HepG2 (cell line): Measurements from ENCODE around the gene SLC25A18. TPM values are rescaled to one million over a fixed set of nuclear protein-coding genes. Genes with fewer than 3 reads are reported as not detected.

Source experiments
- ARHGAP35 ChIP-seq: sonication (generic); formaldehyde crosslinking; IDR thresholded peaks from 2 replicates; pipeline ENCODE4 v1.9.0; 2022; ENCODE audit warnings: mild to moderate bottlenecking, inconsistent platforms, moderate library complexity, missing genetic modification reagents, borderline replicate concordance
- BRD4 ChIP-seq: sonication (generic); formaldehyde crosslinking; IDR thresholded peaks from 2 replicates; pipeline ENCODE4 v1.4.0; 2020; ENCODE audit warnings: missing genetic modification reagents
- GABPB1 ChIP-seq: IDR thresholded peaks from 2 replicates; pipeline ENCODE4 v1.6.1; 2016; ENCODE audit warnings: mild to moderate bottlenecking, missing genetic modification reagents, moderate library complexity, missing compliant biosample characterization
- HNRNPK ChIP-seq: fragments of 200-400 bp; formaldehyde crosslinking; IDR thresholded peaks from 2 replicates; pipeline ENCODE4 v1.6.1; 2018; ENCODE audit warnings: low read length, low read depth, moderate library complexity, mild to moderate bottlenecking; ENCODE audit not compliant: poor library complexity, severe bottlenecking
- KLF15 ChIP-seq: sonication (generic); formaldehyde crosslinking; IDR thresholded peaks from 2 replicates; pipeline ENCODE4 v1.8.1; 2023; ENCODE audit warnings: borderline replicate concordance, mild to moderate bottlenecking, inconsistent platforms, missing genetic modification reagents, mixed read lengths
- KLF6 ChIP-seq: IDR thresholded peaks from 2 replicates; pipeline ENCODE4 v1.8.0; 2016; ENCODE audit warnings: missing biosample characterization, missing genetic modification reagents
- MTF2 ChIP-seq: sonication (generic); formaldehyde crosslinking; IDR thresholded peaks from 2 replicates; pipeline ENCODE4 v1.5.0; 2020; ENCODE audit warnings: missing genetic modification reagents, borderline replicate concordance
- NFKB2 ChIP-seq: sonication (generic); formaldehyde crosslinking; IDR thresholded peaks from 2 replicates; pipeline ENCODE4 v1.4.0; 2020; ENCODE audit warnings: missing genetic modification reagents, borderline replicate concordance
- NR2F1 ChIP-seq, 2 experiments: fragments of 450-650 bp in 1 of 2; formaldehyde crosslinking in 1 of 2; IDR thresholded peaks; 2 replicates each; pipeline versions ENCODE4 v1.5.0 to v1.6.1; 2016 to 2020; ENCODE audit warnings: mild to moderate bottlenecking in 1 of 2, missing compliant biosample characterization in 1 of 2, missing genetic modification reagents in 1 of 2, moderate library complexity in 1 of 2
- PAX8 ChIP-seq: sonication (generic); formaldehyde crosslinking; IDR thresholded peaks from 2 replicates; pipeline ENCODE4 v1.8.0; 2022; ENCODE audit warnings: mild to moderate bottlenecking, missing genetic modification reagents, borderline replicate concordance
- REXO4 ChIP-seq: sonication (generic); formaldehyde crosslinking; IDR thresholded peaks from 2 replicates; pipeline ENCODE4 v1.8.0; 2022; ENCODE audit warnings: missing genetic modification reagents, mild to moderate bottlenecking, borderline replicate concordance
- ZBTB7B ChIP-seq: sonication (generic); formaldehyde crosslinking; IDR thresholded peaks from 2 replicates; pipeline ENCODE4 v1.4.0; 2020; ENCODE audit warnings: missing genetic modification reagents
- ZIK1 ChIP-seq: sonication (generic); formaldehyde crosslinking; IDR thresholded peaks from 2 replicates; pipeline ENCODE4 v1.5.0; 2020; ENCODE audit warnings: mild to moderate bottlenecking, low read depth, missing genetic modification reagents, borderline replicate concordance
- ZNF441 ChIP-seq: sonication (generic); formaldehyde crosslinking; IDR thresholded peaks from 2 replicates; pipeline ENCODE4 v1.7.0; 2021; ENCODE audit warnings: missing genetic modification reagents, borderline replicate concordance
- ZNF558 ChIP-seq: sonication (generic); formaldehyde crosslinking; IDR thresholded peaks from 2 replicates; pipeline ENCODE4 v1.9.0; 2022; ENCODE audit warnings: mild to moderate bottlenecking, missing genetic modification reagents, borderline replicate concordance
- ZNF564 ChIP-seq: sonication (generic); formaldehyde crosslinking; IDR thresholded peaks from 2 replicates; pipeline ENCODE4 v1.8.1; 2023; ENCODE audit warnings: mild to moderate bottlenecking, missing genetic modification reagents
- ZNF570 ChIP-seq: sonication (generic); formaldehyde crosslinking; IDR thresholded peaks from 2 replicates; pipeline ENCODE4 v1.4.0; 2020; ENCODE audit warnings: mild to moderate bottlenecking, missing genetic modification reagents, borderline replicate concordance
- ZNF746 ChIP-seq: sonication (generic); formaldehyde crosslinking; IDR thresholded peaks from 2 replicates; pipeline ENCODE4 v1.8.0; 2022; ENCODE audit warnings: mild to moderate bottlenecking, missing genetic modification reagents
- ZNF891 ChIP-seq: sonication (generic); formaldehyde crosslinking; IDR thresholded peaks from 2 replicates; pipeline ENCODE4 v1.5.0; 2020; ENCODE audit warnings: mild to moderate bottlenecking, missing genetic modification reagents
- polyA plus RNA-seq, 8 experiments: library from polyadenylated mRNA; depleted of rRNA in 3 of 8; stranded (reverse) in 7 of 8; unstranded in 1 of 8; fragments of >200 nt; fragmentation: Illumina TruSeq in 4 of 8; extraction: Trizol in 4 of 8; gene quantifications; 2 replicates each; pipeline versions ENCODE4 v1.2.1 to v1.2.3, GENCODE V29; 2011 to 2016; ENCODE audit warnings: low read depth in 4 of 8, missing spikeins in 1 of 8, mixed read lengths in 1 of 8; ENCODE audit not compliant: insufficient read depth in 1 of 8
- total RNA-seq, 5 experiments: library from RNA; depleted of rRNA; stranded (reverse); fragments of >200 nt; fragmentation: Illumina TruSeq; extraction: Trizol; gene quantifications; 2 replicates each; pipeline ENCODE4 v1.2.3, GENCODE V29; 2016; ENCODE audit warnings: low read depth in 1 of 5
- TF ChIP-seq, protein P1 (sequence below): sonication (generic); formaldehyde crosslinking; IDR thresholded peaks from 2 replicates; pipeline ENCODE4 v1.4.0; 2020; ENCODE audit warnings: low read depth, mild to moderate bottlenecking, missing genetic modification reagents
- TF ChIP-seq, protein P2 (sequence below): sonication (generic); formaldehyde crosslinking; IDR thresholded peaks from 2 replicates; pipeline ENCODE4 v1.4.0; 2020; ENCODE audit warnings: mild to moderate bottlenecking, missing genetic modification reagents
- TF ChIP-seq, protein P3 (sequence below): sonication (generic); formaldehyde crosslinking; IDR thresholded peaks from 2 replicates; pipeline ENCODE4 v1.4.0; 2020; ENCODE audit warnings: mild to moderate bottlenecking, missing genetic modification reagents
- TF ChIP-seq, protein P4 (sequence below): IDR thresholded peaks from 2 replicates; pipeline ENCODE4 v1.6.1; 2016; ENCODE audit warnings: missing compliant biosample characterization, missing genetic modification reagents, borderline replicate concordance
- TF ChIP-seq, protein P5 (sequence below): sonication (generic); formaldehyde crosslinking; conservative IDR thresholded peaks from 2 replicates; pipeline ENCODE4 v1.8.0; 2022; ENCODE audit warnings: low read depth, missing genetic modification reagents

The SLC25A18 gene
- total and polyA plus RNA-seq, 2 of the 13 experiments (the other 11 are each of a cell fraction or from before 2014, with no cell fraction given) = 0.28 to 0.75 TPM

DNA sequence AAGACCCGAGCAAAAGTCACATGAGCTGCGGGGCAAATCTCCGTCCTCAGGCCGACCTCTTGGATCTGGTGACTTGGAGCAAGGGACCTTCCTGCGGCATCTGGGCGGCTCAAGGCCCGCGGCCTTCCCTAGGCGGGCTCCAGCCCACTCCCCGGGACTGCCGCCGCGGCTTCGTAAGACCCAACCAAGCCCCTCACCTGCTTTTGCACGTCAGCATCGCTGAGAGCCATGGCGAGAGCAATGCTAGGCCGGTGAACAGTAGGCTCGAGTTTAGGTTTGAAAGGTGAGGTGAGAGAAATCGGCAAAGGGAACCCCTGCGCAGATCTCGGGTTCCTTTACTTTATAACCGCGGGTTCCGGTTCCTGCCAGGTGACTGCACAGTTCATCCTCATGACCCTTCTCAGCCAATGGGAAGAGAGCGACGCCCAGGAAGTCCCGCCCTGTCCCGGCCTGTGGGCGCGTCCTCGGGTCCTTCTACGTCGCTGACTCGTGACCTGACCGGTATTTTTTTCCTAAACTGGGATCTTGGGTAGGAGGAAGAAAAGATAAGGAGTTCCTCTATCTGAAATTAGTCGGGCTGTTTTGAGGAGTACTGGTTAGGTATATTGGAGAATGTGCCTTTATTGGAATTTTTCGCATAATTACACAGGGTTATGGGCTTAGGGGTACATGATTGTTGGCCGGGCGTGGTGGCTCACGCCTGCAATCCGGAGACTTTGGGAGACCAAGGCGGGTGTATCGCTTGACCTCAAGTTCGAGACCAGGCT lies 65.3 kb downstream of the SLC25A18 start, which contains the start of gene ATP6V1E1 (continued):
- TF ChIP-seq, protein P1, sequence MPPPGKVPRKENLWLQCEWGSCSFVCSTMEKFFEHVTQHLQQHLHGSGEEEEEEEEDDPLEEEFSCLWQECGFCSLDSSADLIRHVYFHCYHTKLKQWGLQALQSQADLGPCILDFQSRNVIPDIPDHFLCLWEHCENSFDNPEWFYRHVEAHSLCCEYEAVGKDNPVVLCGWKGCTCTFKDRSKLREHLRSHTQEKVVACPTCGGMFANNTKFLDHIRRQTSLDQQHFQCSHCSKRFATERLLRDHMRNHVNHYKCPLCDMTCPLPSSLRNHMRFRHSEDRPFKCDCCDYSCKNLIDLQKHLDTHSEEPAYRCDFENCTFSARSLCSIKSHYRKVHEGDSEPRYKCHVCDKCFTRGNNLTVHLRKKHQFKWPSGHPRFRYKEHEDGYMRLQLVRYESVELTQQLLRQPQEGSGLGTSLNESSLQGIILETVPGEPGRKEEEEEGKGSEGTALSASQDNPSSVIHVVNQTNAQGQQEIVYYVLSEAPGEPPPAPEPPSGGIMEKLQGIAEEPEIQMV = no peak
- no peak for TF ChIP-seq HNRNPK
- no peak for TF ChIP-seq PAX8
- no peak for TF ChIP-seq MTF2 (CRISPR knock-in tag)
- TF ChIP-seq, protein P2, sequence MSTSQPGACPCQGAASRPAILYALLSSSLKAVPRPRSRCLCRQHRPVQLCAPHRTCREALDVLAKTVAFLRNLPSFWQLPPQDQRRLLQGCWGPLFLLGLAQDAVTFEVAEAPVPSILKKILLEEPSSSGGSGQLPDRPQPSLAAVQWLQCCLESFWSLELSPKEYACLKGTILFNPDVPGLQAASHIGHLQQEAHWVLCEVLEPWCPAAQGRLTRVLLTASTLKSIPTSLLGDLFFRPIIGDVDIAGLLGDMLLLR (CRISPR knock-in tag) = no peak
- TF ChIP-seq, protein P3, sequence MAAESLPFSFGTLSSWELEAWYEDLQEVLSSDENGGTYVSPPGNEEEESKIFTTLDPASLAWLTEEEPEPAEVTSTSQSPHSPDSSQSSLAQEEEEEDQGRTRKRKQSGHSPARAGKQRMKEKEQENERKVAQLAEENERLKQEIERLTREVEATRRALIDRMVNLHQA = no peak
- TF ChIP-seq ZNF570 (CRISPR knock-in tag) = no peak
- TF ChIP-seq REXO4 = no peak
- TF ChIP-seq ZNF746 = no peak
- TF ChIP-seq ZNF564 (CRISPR knock-in tag) = no peak
- TF ChIP-seq ZNF891 (CRISPR knock-in tag) = peak; percentile 83; the same call in 1 of the 2 replicates
- TF ChIP-seq, protein P4, sequence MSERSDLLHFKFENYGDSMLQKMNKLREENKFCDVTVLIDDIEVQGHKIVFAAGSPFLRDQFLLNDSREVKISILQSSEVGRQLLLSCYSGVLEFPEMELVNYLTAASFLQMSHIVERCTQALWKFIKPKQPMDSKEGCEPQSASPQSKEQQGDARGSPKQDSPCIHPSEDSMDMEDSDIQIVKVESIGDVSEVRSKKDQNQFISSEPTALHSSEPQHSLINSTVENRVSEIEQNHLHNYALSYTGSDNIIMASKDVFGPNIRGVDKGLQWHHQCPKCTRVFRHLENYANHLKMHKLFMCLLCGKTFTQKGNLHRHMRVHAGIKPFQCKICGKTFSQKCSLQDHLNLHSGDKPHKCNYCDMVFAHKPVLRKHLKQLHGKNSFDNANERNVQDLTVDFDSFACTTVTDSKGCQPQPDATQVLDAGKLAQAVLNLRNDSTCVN = peak; percentile 17; the same call in 1 of the 2 replicates
- TF ChIP-seq KLF6 (CRISPR knock-in tag) = 0 out of 2 replicates have a peak, but pooled peaks have one; percentile 22
- TF ChIP-seq ZNF558 (CRISPR knock-in tag) = no peak
- TF ChIP-seq ARHGAP35 = no peak
- TF ChIP-seq ZNF441 (CRISPR knock-in tag) = no peak
- 0 out of 2 replicates have a peak, but pooled peaks have one; percentile 27 for TF ChIP-seq BRD4 (CRISPR knock-in tag)
- TF ChIP-seq, protein P5, sequence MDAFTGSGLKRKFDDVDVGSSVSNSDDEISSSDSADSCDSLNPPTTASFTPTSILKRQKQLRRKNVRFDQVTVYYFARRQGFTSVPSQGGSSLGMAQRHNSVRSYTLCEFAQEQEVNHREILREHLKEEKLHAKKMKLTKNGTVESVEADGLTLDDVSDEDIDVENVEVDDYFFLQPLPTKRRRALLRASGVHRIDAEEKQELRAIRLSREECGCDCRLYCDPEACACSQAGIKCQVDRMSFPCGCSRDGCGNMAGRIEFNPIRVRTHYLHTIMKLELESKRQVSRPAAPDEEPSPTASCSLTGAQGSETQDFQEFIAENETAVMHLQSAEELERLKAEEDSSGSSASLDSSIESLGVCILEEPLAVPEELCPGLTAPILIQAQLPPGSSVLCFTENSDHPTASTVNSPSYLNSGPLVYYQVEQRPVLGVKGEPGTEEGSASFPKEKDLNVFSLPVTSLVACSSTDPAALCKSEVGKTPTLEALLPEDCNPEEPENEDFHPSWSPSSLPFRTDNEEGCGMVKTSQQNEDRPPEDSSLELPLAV (CRISPR knock-in tag) = no peak
- TF ChIP-seq ZIK1 = 0 out of 2 replicates have a peak, but pooled peaks have one; percentile 13
- TF ChIP-seq ZBTB7B (CRISPR knock-in tag) = no peak
- 0 out of 2 replicates have a peak, but pooled peaks have one; percentile 40 for TF ChIP-seq NFKB2 (CRISPR knock-in tag)
- no peak for TF ChIP-seq NR2F1 (CRISPR knock-in tag; IDR thresholded peaks at IDR 0.05)
- TF ChIP-seq KLF15 (CRISPR knock-in tag) = no peak
- TF ChIP-seq GABPB1 (CRISPR knock-in tag) = peak; percentile 94
